Renal cortex interstitium (tissue), 11 donors: ENCODE results near the gene DOCK3. TPM values are rescaled to one million over a fixed set of nuclear protein-coding genes. Genes with fewer than 3 reads are reported as not detected.
A peak's percentile ranks its signal among the peaks of the same experiment; 100 is the strongest.
"Not testable (repeated sequence)": the region's sequence is repeated elsewhere in the genome, so short reads cannot be mapped to it uniquely, and the experiment has no call there.

Source experiments
- DNase-seq, 11 donors: peaks; one replicate each; pipeline ENCODE4 v3.0.0-alpha.2; 2013; ENCODE audit warnings: low read depth in 9 of 11, low spot score in 4 of 11; ENCODE audit errors: extremely low read depth in 1 of 11
- polyA plus RNA-seq, 3 donors: library from polyadenylated mRNA; unstranded; fragments of 120-200 nt; gene quantifications; one replicate each; pipeline ENCODE4 v1.2.1, GENCODE V29; 2013; ENCODE audit not compliant: insufficient read length in 3 of 3

Gene DOCK3
- polyA plus RNA-seq, 3 donors = 1.4 to 2.2 (median 1.5) TPM

DNA sequence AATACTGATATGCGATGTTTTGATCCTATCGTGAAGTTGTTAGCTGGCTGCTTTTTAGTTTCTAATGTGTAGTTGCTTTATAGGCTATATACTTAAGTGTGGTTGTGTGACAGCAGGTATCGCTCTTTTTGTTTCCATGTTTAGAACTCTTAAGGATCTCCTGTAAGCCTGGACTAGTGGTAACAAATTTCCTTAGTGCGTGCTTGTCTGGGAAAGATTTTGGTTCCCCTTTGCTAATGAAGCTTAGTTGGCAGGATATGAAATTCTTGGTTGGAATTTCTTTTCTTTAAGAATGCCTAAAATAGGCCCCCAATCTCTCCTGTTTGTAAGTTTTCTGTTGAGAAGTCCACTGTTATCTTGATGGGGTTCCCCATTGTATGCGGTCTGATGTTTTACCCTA lies 173.6 kb downstream of the DOCK3 start:
- DNase-seq = no peak

GRCh38 chr3:50850639-50851511 lies 176.1 kb downstream of the DOCK3 start:
- no peak for DNase-seq

- DNase-seq = no peak
Measured at GRCh38 chr3:50853936-50854335, 179.2 kb downstream of the DOCK3 start.

DNA sequence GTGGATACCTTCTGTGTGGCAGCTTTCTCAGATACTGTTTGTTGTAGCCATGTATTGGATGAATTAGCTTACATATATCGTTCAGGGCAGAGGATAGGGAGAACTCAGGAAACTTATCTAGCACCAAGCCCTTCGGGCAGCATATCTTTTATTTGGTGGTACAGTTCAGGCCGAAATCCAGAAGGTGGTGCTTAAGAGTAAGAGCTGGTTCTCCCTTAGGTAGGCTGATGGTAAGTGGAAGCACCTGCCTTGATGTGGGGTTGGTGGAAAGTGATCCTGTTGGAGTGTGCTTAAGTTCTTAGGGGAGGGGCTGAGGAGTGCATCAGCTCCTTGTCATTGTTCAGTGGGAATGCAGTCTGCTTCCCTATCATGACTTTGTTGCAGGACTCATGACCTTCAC lies 187.5 kb downstream of the DOCK3 start:
- DNase-seq = no peak

DNA sequence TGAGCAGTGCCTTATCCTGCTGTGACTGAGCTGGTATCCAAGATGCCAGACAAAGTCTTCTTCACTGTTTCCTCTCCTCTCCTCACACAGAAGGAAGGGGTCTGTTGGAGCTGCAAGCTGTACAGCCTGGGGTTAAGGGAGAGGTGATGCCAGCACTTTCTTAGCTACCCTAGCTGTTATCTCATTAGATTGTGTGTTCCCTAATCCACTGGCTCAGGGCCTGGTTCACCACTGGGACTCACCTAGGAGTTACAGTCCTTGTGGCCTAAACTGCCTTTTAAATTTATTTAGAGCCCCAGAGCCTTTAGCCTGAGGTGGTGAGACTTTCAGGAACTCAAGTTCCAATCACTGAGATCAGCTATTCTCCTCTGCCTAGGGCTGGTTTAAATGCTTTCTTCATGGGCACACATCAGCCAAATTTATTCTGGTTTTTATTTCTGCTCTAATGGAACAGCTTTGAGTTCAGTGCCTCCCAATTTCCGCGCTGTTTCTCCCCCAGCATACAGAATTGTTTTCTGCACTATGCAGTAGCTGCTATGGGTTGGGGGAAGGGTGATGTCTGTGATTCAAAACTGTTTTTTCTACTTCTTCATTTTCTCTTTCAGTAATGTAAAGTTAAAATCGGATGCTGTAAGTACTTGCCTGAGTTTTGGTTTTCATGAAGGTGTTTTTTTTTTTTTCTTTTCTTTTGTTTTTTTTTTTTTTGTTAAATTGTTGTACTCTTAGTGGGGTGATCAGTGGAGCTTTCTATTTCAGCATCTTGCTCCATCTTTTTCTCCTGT lies 198.8 kb downstream of the DOCK3 start:
- DNase-seq = no peak

DNA sequence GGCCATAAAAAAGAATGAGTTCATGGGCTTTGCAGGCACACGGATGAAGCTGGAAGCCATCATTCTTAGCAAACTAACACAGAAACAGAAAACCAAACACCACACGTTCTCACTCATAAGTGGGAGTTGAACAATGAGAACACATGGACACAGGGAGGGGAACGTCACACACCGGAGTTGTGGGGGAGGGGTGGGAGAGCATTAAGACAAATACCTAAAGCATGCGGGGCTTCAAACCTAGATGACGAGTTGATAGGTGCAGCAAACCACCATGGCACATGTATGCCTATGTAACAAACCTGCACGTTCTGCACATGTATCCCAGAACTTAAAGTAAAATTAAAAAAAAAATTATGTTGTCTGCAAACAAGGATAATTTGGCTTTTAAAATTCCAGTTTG lies 200.1 kb downstream of the DOCK3 start:
- DNase-seq = not testable (repeated sequence)

- DNase-seq = no peak
Measured at GRCh38 chr3:50876947-50877346, 202.2 kb downstream of the DOCK3 start.

DNA sequence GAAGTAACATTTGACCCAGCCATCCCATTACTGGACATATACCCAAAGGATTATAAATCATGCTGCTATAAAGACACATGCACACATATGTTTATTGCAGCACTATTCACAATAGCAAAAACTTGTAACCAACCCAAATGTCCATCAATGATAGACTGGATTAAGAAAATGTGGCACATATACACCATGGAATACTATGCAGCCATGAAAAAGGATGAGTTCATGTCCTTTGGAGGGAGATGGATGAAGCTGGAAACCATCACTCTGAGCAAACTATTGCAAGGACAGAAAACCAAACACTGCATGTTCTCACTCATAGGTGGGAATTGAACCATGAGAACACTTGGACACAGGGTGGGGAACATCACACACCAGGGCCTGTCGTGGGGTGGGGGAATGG lies 208.0 kb downstream of the DOCK3 start:
- DNase-seq = not testable (repeated sequence)

- DNase-seq = no peak
Measured at GRCh38 chr3:50883755-50884154, 209.0 kb downstream of the DOCK3 start.

GRCh38 chr3:50885070-50885850 lies 210.5 kb downstream of the DOCK3 start:
- peak in 1 of 11 donors; percentile 6 for DNase-seq

DNA sequence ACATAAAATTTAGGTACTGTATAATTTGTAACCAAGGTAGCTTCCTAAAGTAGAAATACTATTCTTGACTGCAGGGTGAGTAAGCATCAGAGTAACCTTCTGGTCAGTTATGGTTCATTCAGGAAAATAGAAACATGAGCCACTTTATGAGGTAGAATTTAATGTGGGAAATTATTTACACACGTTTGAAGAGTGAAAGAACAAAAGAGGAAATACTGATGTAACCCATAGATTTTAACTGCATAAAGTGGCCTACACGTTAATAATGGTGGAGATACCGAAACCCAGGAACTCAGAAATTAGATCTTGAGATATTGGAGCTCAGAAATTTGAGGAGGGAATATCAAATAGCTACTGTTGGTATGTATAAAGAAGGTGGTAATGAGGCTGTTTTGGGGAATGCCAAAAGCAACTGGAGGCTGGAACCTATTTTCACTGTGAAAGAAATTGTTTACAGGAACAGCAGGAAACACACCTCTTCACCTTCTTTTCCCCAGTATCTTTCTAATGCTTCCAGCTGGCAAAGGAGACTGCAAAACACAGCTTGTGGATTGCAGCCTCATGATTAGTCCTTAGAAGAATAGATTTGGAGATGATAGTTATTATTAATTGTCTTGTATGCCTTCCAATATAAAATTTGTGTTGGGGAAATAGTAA lies 216.1 kb downstream of the DOCK3 start:
- no peak for DNase-seq

GRCh38 chr3:50901097-50901496 lies 226.4 kb downstream of the DOCK3 start:
- not testable (repeated sequence) for DNase-seq

GRCh38 chr3:50912746-50913145 lies 238.0 kb downstream of the DOCK3 start:
- no peak for DNase-seq

GRCh38 chr3:50913260-50913659 lies 238.5 kb downstream of the DOCK3 start:
- peak in 3 of 11 donors; percentile 0 to 9 (median 4) for DNase-seq

DNA sequence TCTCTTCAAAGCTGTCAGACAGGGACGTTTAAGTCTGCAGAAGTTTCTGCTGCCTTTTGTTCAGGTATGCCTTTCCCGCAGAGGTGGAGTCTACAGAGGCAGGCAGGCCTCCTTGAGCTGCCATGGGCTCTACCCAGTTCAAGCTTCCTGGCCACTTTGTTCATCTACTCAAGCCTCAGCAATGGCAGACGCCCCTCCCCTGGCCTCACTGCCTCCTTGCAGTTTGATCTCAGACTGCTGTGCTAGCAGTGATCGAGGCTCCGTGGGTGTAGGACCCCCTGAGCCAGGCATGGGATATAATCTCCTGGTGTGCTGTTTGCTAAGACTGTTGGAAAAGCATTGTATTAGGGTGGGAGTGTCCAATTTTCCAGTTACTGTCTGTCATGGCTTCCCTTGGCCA lies 247.3 kb downstream of the DOCK3 start:
- DNase-seq = not testable (repeated sequence)

GRCh38 chr3:50923955-50924354 lies 249.2 kb downstream of the DOCK3 start:
- no peak for DNase-seq

DNA sequence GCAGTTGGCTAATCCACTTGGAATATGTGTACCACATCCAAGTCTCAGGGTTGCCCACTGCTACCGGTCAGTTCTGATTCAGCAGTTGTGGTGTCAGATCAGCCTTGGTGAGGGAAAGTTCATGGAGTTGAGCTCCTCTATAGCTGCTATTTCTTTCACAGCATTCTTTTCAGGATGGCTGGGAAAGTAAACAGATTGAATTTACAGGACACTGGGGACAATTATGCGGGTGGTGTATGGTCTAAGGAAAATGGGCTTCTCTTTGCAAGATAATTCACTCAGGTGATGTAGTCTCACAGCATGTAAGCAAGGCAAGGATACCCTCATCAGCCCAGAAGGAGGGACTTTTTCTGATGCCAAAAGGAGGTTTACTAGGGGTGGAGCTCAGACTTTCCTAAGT lies 249.9 kb downstream of the DOCK3 start:
- DNase-seq = no peak

DNA sequence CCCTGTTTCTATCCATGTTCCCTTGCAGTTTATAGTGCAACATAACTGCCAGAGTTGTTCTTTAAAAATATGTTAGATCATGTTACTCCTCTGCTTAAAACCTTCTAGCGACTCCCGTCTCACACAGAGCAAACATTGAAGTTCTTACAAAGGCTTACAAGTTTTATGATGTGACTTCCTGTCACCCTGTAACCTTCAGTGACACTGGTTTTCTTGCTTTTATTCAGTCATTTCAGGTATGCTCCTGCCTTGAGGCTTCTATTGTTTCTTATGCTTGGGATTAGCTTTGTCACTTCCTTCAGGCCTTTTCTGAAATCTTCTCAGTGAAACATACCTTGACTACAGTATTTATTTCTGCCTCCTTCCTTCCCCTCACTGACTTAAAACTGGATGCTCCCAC lies 252.1 kb downstream of the DOCK3 start:
- DNase-seq = peak in 1 of 11 donors; percentile 13
